22Rv1 (cell line): ENCODE measurements around the gene TULP1.

ENCODE experiments used
- CTCF ChIP-seq: fragments of 450-650 bp; IDR thresholded peaks from 2 replicates; pipeline ENCODE4 v1.5.1; 2017; ENCODE audit warnings: mild to moderate bottlenecking
- ZFX ChIP-seq: fragments of 450-650 bp; IDR thresholded peaks from 2 replicates; pipeline ENCODE4 v1.6.1; 2017; ENCODE audit warnings: antibody characterized with exemption, borderline replicate concordance

DNA sequence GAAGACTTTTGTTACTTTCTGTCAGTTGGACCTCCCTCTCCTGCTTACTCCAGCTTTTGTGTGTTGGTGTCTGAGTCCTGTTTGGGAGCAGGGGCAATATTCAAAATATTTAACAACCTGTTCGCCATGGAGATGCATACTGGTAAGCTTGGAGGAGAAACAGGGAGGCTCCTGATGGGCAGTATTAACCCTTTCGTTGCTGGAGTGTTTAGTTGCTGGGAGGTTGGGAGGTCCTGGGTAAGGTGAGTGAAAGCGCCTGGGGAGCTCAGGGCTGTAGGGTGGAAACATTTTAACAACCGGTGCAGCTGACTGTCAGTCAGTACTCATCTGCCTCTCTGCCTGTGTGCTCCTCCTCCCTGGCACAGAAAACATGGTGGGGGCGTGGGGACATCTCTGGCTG is 4.2 kb downstream of the TULP1 start:
- TF ChIP-seq CTCF (no peak), ZFX (no peak)
